ENCODE measurements around the gene DDX39B. TPM values are rescaled to one million over a fixed set of nuclear protein-coding genes. Genes with fewer than 3 reads are reported as not detected.

Gene DDX39B
- total and polyA plus RNA-seq, 9 of the 15 experiments (the other 6 are each of a cell fraction or from before 2014, with no cell fraction given) = 479 to 869 (median 592) TPM

- no peak for FAIRE-seq
Observed at GRCh38 chr6:31576897-31577578, 35.2 kb upstream of the DDX39B start.

More at GRCh38 chr6:31576897-31577578, 35.2 kb upstream of the DDX39B start:
- in situ Hi-C loops (cut with MboI) (no loop called here), intact Hi-C loops (cut with micrococcal nuclease) (no loop called here)
- CTCF ChIA-PET (ENCODE audit: low intra/inter-chr PET ratio) = no interaction called here
- no TSS peak for BruUV-seq (replicated peaks)
- Histone ChIP-seq H3K9me1 (ENCODE audit: control insufficient read depth, insufficient read depth, low read length) (no peaks in the 10 kb centered on the region), H3K79me2 (ENCODE audit: control insufficient read depth, insufficient read depth, low read length) (no peaks in the 10 kb centered on the region), H3K9ac (ENCODE audit: insufficient read depth in 1 of 2, low read depth in 2 of 2, low read length in 2 of 2) (0 out of 4 replicates have a peak overlapping the region, but pooled peaks of 1 of the 2 experiments have one; percentile 6), H3K27ac (ENCODE audit: extremely low read depth, low read depth, low read length) (no peak overlapping the region), H2AFZ (ENCODE audit: low read depth, low read length) (peak overlapping the region; percentile 28; the same call in 1 of the 2 replicates), H3K27me3 (ENCODE audit: control insufficient read depth in 2 of 2, insufficient read depth in 2 of 2, low read length in 2 of 2) (no peaks in the 10 kb centered on the region), H4K20me1 (replicated peaks; ENCODE audit: control insufficient read depth, insufficient read depth, low read length) (no peaks in the 10 kb centered on the region), H3K4me2 (ENCODE audit: insufficient read depth, low read length) (no peak overlapping the region), H3K4me3 (no peak overlapping the region), H3K36me3 (ENCODE audit: control insufficient read depth, insufficient read depth, low read length) (no peaks in the 10 kb centered on the region), H3K9me3 (replicated peaks; ENCODE audit: control insufficient read depth, insufficient read depth, low read depth, low read length) (no peaks in the 10 kb centered on the region), H3K4me1 (replicated peaks in 1 of 2; ENCODE audit: control insufficient read depth in 2 of 2, insufficient read depth in 2 of 2, low read length in 2 of 2) (peaks cover 0 to 34% of the 10 kb centered on the region in 2 experiments; a peak in 3 of 5 replicates)
- TF ChIP-seq PKNOX1 (IDR thresholded peaks at IDR 0.05) (peak; percentile 28; the same call in 1 of the 2 replicates), ZNF445 (CRISPR knock-in tag; IDR thresholded peaks at IDR 0.05; ENCODE audit: low read depth) (no peak), GABPA (tag; conservative IDR thresholded peaks at IDR 0.05; ENCODE audit: low read depth) (peak; percentile 64)
- POLR2A ChIA-PET = interaction anchor here (0.6 to 1.2 kb wide), 5 partner anchors 9 to 30 kb away, joined by 3 to 6 read pairs (median 4); partner anchors contain the start of gene NFKBIL1
- ATAC-seq (no peak), DNase-seq (ENCODE audit: extremely low read depth in 1 of 4, low spot score in 3 of 4) (no peak)
- WGBS (ENCODE audit: insufficient coverage, low coverage, missing lambda C conversion rate) = 52% methylated on average over 18 of the region's 19 CpGs
